Fibroblast of villous mesenchyme (primary cell): ENCODE measurements around the gene CDC20. TPM values are rescaled to one million over a fixed set of nuclear protein-coding genes. Genes with fewer than 3 reads are reported as not detected.
A peak's percentile ranks its signal among the peaks of the same experiment; 100 is the strongest.
"Not testable (repeated sequence)": the region's sequence is repeated elsewhere in the genome, so short reads cannot be mapped to it uniquely, and the experiment has no call there.

Experiments
- DNase-seq: peaks from one replicate; pipeline ENCODE4 v3.0.0-alpha.2; 2010; ENCODE audit warnings: low read depth
- H3K4me3 ChIP-seq: 2 replicates; pipeline ENCODE4 v1.5.1; 2011; ENCODE audit warnings: low read depth, mild to moderate bottlenecking, low read length
- CTCF ChIP-seq: IDR thresholded peaks from 2 replicates; pipeline ENCODE4 v1.5.1; 2012; ENCODE audit warnings: low read depth, mild to moderate bottlenecking, low read length; ENCODE audit not compliant: insufficient read depth
- total RNA-seq: library from RNA; depleted of rRNA; stranded (reverse); fragments of >200 nt; gene quantifications from 2 replicates; pipeline ENCODE4 v1.2.3, GENCODE V29; 2012

Gene CDC20
- total RNA-seq, 1 donor: 51.8 TPM

GRCh38 chr1:43367904-43368645 is 9.3 kb downstream of the CDC20 start, which contains the start of gene ELOVL1:
Gene ELOVL1 (minus strand): TSS chr1:43368011. CDS start chr1:43365609, 2,402 bp downstream.
- peak within 1 kb of the TSS; percentile 75 for H3K4me3 ChIP-seq
- TF ChIP-seq CTCF: peak; percentile 25
- DNase-seq: peak; percentile 89

DNA sequence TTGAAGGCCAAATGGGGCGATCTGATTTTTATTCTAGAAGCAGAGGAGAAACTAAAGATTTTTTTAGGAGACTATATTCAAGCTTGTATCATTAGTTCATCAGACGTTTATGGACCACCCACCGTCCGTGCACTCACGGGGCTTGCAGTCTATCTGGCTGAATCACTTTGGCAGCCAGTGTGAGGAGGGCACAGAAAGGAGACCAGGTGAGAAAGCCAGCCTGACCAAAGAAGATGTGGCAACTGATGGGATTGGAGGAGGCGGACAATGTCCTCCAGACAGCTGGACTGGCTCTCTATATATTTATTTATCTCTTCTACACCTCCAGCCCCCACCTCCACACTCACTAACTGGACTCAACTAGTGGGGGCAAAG is 9.9 kb downstream of the CDC20 start:
- no peak for TF ChIP-seq CTCF
- no peak for DNase-seq

DNA sequence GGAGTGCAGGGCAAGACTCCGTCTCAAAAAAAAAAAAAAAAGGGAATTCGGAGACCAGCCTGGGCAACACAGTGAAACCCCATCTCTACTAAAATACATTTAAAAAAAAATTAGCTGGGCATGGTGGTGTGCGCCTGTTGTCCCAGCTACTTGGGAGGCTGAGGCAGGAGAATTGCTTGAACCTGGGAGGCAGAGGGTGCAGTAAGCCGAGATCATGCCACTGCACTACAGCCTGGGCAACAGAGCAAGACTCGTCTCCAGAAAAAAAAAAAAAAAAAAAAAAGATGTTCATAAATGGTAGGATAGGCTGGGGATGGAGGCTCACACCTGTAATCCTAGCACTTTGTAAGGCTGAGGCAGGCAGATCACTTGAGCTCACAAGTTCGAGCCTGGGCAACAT is 11.0 kb downstream of the CDC20 start:
- H3K4me3 ChIP-seq, DNase-seq: not testable (repeated sequence)

More for the DNA sequence above, 9.9 kb downstream of the CDC20 start:
- peak overlapping the region; percentile 59 for H3K4me3 ChIP-seq

- no peak overlapping the region for H3K4me3 ChIP-seq
- no peak for TF ChIP-seq CTCF
- no peak for DNase-seq
Measured at GRCh38 chr1:43370564-43370963, 11.8 kb downstream of the CDC20 start.

DNA sequence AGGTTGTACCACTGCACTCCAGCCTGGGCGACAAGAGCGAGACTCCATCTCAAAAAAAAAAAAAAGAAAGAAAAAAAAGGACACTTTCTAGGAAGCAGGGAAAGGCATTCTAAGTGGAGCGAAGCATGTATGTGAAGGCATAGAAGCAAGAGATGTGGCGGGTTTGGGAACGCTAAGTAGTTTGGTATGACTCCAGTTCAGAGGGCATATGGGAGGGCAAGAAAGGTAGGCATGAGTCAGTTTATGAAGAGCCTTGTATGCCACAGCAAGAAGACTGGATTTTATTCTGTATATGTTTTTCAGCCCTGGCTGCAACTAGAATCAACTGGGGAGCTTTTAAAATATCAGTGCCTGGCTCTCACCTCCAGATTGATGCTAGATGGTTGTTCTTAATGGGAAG is 13.4 kb downstream of the CDC20 start:
- DNase-seq: no peak
- H3K4me3 ChIP-seq: no peak overlapping the region
- TF ChIP-seq CTCF: no peak

- no peak overlapping the region for H3K4me3 ChIP-seq
- DNase-seq: peak; percentile 60
- TF ChIP-seq CTCF: no peak
Measured at GRCh38 chr1:43373066-43373940, 14.5 kb downstream of the CDC20 start.

DNA sequence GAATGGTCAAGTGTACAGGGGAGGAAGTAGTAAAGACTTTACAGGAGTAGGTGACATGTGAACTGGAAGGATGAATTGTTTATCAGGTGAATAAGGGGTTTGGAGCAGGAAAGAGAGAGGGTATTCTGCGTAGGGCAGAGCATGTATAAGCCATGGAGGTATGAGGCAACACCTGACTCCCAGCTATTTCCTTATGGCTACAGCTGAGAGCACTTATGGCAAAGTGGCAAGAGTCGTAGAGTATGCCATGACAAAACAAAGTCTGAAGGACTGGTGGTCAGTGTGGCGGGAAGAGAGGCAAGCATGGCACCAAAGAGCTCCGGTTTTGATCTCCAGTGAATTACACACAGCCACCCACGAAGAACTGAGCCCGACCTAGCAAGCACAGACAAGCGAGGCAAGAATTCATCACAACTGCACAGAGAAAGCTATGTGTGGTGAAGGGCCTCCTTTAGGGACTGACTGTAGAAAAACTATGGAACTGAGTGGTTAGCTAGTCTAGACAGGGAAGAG is 18.0 kb downstream of the CDC20 start:
- H3K4me3 ChIP-seq: no peak overlapping the region
- TF ChIP-seq CTCF: no peak
- no peak for DNase-seq
